Common myeloid progenitor, CD34-positive (primary cell): Measurements from ENCODE around the gene HNRNPR.
A peak's percentile ranks its signal among the peaks of the same experiment; 100 is the strongest.

ENCODE experiments used
- CTCF ChIA-PET: fragments of 350-600 bp; sonication (Branson Sonifier 250); formaldehyde crosslinking; loops from one replicate; lab custom pipeline; 2021; ENCODE audit warnings: antibody characterized with exemption; lab: Charles Lee
- POLR2A ChIA-PET: fragments of 350-600 bp; sonication (Branson Sonifier 250); formaldehyde crosslinking; loops from one replicate; lab custom pipeline; 2021; ENCODE audit warnings: antibody characterized with exemption; lab: Charles Lee
- DNase-seq, 3 donors: peaks; one replicate each; pipeline versions ENCODE4 v3.0.0 to v3.0.0-alpha.2; 2013
- H3K27ac ChIP-seq, 2 experiments: 1 replicate in 1 of 2; 2 replicates in 1 of 2; pipeline ENCODE4 v1.7.0; 2013; ENCODE audit warnings: inconsistent platforms in 2 of 2, low read length in 2 of 2, mild to moderate bottlenecking in 2 of 2, low read depth in 1 of 2, moderate library complexity in 1 of 2; ENCODE audit not compliant: severe bottlenecking in 2 of 2, insufficient read depth in 1 of 2, poor library complexity in 1 of 2
- H3K27me3 ChIP-seq, 5 experiments: replicated peaks in 2 of 5; 1 replicate in 3 of 5; 2 replicates in 2 of 5; pipeline versions ENCODE4 v1.6.1 to v1.7.0; 2013; ENCODE audit warnings: low read length in 4 of 5, mild to moderate bottlenecking in 2 of 5, moderate library complexity in 2 of 5, inconsistent platforms in 1 of 5; ENCODE audit not compliant: insufficient read depth in 5 of 5, control insufficient read depth in 4 of 5
- H3K36me3 ChIP-seq, 4 experiments: 1 replicate in 2 of 4; 2 replicates in 2 of 4; pipeline versions ENCODE4 v1.6.1 to v1.7.0; 2013; ENCODE audit warnings: low read length in 3 of 4, control low read depth in 1 of 4, mild to moderate bottlenecking in 1 of 4; ENCODE audit not compliant: control insufficient read depth in 4 of 4, insufficient read depth in 4 of 4
- H3K4me1 ChIP-seq, 4 experiments: 1 replicate in 3 of 4; 2 replicates in 1 of 4; pipeline versions ENCODE4 v1.6.1 to v1.7.1; 2013; ENCODE audit warnings: low read length in 3 of 4, mild to moderate bottlenecking in 3 of 4, control low read depth in 1 of 4, inconsistent platforms in 1 of 4, moderate library complexity in 1 of 4; ENCODE audit not compliant: control insufficient read depth in 4 of 4, insufficient read depth in 4 of 4; ENCODE audit errors: control extremely low read depth in 1 of 4
- H3K4me3 ChIP-seq, 7 experiments: 1 replicate in 4 of 7; 2 replicates in 3 of 7; pipeline versions ENCODE4 v1.5.1 to v1.7.0; 2013; ENCODE audit warnings: mild to moderate bottlenecking in 7 of 7, low read length in 6 of 7, moderate library complexity in 6 of 7, inconsistent platforms in 2 of 7, low read depth in 2 of 7, control low read depth in 1 of 7; ENCODE audit not compliant: insufficient read depth in 4 of 7, control insufficient read depth in 1 of 7; ENCODE audit errors: extremely low read depth in 1 of 7
- H3K9me3 ChIP-seq, 5 experiments: 1 replicate in 4 of 5; 2 replicates in 1 of 5; pipeline versions ENCODE4 v1.6.1 to v1.7.1; 2013; ENCODE audit warnings: low read length in 4 of 5, mild to moderate bottlenecking in 2 of 5, inconsistent platforms in 1 of 5, low read depth in 1 of 5, moderate library complexity in 1 of 5; ENCODE audit not compliant: control insufficient read depth in 4 of 5, insufficient read depth in 2 of 5; ENCODE audit errors: control extremely low read depth in 1 of 5
- WGBS: methylation state at CpG from one replicate; pipeline ENCODE4 v1.1.5; 2013; ENCODE audit not compliant: insufficient coverage; 5-methylcytosine and 5-hydroxymethylcytosine counted together

HNRNPR gene

GRCh38 chr1:23344987-23345472 lies 946 bp upstream of the HNRNPR start:
- ChIA-PET POLR2A (interaction anchor here (0.7 to 1.8 kb wide), 6 partner anchors 9 to 77 kb away, joined by 3 to 21 read pairs (median 4); partner anchors contain the start of gene ZNF436), CTCF (interaction anchor here (0.6 to 1.7 kb wide), 7 partner anchors 9 to 57 kb away, joined by 3 to 6 read pairs (median 3); no protein-coding TSS in a partner anchor)
- 23% methylated on average over 6 of the region's 8 CpGs for WGBS
- no peaks in the 10 kb centered on the region for H3K9me3 ChIP-seq
- peaks cover 22 to 38% (median 30%) of the 10 kb centered on the region in 4 experiments for H3K4me1 ChIP-seq
- DNase-seq: peak in 1 of 3 donors; percentile 14
- no peaks in the 10 kb centered on the region for H3K27me3 ChIP-seq
- H3K27ac ChIP-seq: peak overlapping the region; percentile 84 to 93
- no peaks in the 10 kb centered on the region for H3K36me3 ChIP-seq
- H3K4me3 ChIP-seq: peak overlapping the region; percentile 43 to 94 (median 82)

DNA sequence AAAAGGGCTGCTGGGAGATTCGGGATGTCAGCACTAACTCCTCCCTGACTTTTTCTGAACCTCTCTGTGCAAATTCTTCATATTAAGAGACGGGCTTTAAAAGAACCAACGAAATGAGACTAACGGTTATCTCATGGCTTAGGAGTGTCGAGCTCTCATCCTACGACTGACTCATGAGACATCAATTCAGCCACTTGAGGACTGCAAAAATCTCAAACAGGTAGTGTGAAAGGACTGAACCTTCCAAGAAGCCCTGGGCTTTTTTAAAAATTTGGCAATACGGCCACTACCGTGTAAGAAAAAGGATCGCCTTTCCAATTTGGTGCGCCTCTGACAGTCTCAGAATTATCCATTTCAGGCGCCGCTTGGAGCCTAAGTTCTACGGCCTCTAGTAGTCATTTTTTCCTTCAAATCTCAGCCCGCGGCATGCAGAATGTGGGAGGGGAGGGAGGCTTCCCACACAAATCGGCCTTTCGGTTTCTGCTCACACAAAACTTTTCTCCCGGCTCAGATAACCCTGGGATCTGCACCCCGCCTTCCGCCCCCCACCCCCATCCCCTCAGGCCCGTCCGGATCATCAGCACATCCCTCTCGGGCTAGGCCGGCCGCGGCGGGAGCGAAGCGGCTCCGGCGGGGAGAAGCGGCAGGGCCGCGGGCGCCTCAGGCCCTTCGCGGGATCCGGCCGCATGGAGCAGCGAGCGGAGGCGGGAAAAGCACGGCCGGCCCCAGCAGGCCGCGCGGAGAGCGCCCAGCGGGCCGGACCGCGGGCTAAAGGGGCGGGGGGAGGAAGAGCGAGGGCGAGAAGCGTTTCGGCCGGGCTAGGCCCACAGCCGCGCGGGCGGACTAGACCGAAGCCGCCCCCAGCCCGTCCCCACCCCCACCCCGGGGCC lies 618 bp downstream of the HNRNPR start:
- POLR2A ChIA-PET: interaction anchor here (1.1 to 1.8 kb wide), 3 partner anchors 8 to 25 kb away, joined by 3 to 21 read pairs (median 4); partner anchors contain the start of gene ZNF436
- no peaks in the 10 kb centered on the region for H3K27me3 ChIP-seq
- WGBS: 0% methylated on average over 36 of the region's 66 CpGs
- H3K36me3 ChIP-seq: peaks cover 0 to 11% (median 0%) of the 10 kb centered on the region in 4 experiments
- H3K4me1 ChIP-seq: peaks cover 25 to 50% (median 33%) of the 10 kb centered on the region in 4 experiments
- no peaks in the 10 kb centered on the region for H3K9me3 ChIP-seq
- peak in 2 of 3 donors; percentile 38 to 54 for DNase-seq
- CTCF ChIA-PET: interaction anchor here (0.9 to 1.1 kb wide), 4 partner anchors 14 to 154 kb away, joined by 3 to 4 read pairs (median 3); partner anchors contain the start of gene ZNF436
- peak overlapping the region; percentile 84 to 93 for H3K27ac ChIP-seq
- H3K4me3 ChIP-seq: peak overlapping the region; percentile 77 to 94 (median 87)

GRCh38 chr1:23341931-23342692 lies 2.0 kb downstream of the HNRNPR start:
- peak overlapping the region; percentile 84 to 93 for H3K27ac ChIP-seq
- ChIA-PET POLR2A (interaction anchor here (1.6 kb wide), 1 partner anchor 28 kb away, joined by 3 read pairs; the partner anchor contains the start of gene ZNF436), CTCF (interaction anchor here (1.3 kb wide), 1 partner anchor 26 kb away, joined by 3 read pairs; no protein-coding TSS in a partner anchor)
- peak overlapping the region in 6 of 7 experiments; percentile 77 to 94 (median 90) for H3K4me3 ChIP-seq
- no peaks in the 10 kb centered on the region for H3K9me3 ChIP-seq
- DNase-seq: peak in 2 of 3 donors; percentile 17 to 39
- H3K4me1 ChIP-seq: peaks cover 25 to 50% (median 33%) of the 10 kb centered on the region in 4 experiments
- H3K36me3 ChIP-seq: peaks cover 7 to 21% (median 10%) of the 10 kb centered on the region in 4 experiments
- no peaks in the 10 kb centered on the region for H3K27me3 ChIP-seq
- no CpG with 5 or more reads among the region's 10 CpGs for WGBS

GRCh38 chr1:23339632-23340031 lies 4.5 kb downstream of the HNRNPR start:
- ChIA-PET POLR2A (no interaction called here), CTCF (interaction anchor here (0.6 to 1.3 kb wide), 4 partner anchors 12 to 73 kb away, joined by 3 to 7 read pairs (median 3); partner anchors contain the start of gene ZNF436)
- 91% methylated on average over 3 of the region's 4 CpGs for WGBS

GRCh38 chr1:23337869-23338268 lies 6.2 kb downstream of the HNRNPR start:
- peaks cover 14 to 48% (median 30%) of the 10 kb centered on the region in 4 experiments for H3K36me3 ChIP-seq
- 100% methylated on average over 1 of the region's 2 CpGs for WGBS
- no peak for DNase-seq
- H3K27me3 ChIP-seq: no peaks in the 10 kb centered on the region
- no peak overlapping the region for H3K4me3 ChIP-seq
- ChIA-PET CTCF (no interaction called here), POLR2A (no interaction called here)
- no peaks in the 10 kb centered on the region for H3K9me3 ChIP-seq
- H3K27ac ChIP-seq: peak overlapping the region in 1 of 2 experiments; percentile 1
- H3K4me1 ChIP-seq: peaks cover 16 to 40% (median 26%) of the 10 kb centered on the region in 4 experiments

More at GRCh38 chr1:23339632-23340031, 4.5 kb downstream of the HNRNPR start:
- peaks cover 19 to 44% (median 29%) of the 10 kb centered on the region in 4 experiments for H3K4me1 ChIP-seq
- DNase-seq: no peak
- H3K4me3 ChIP-seq: no peak overlapping the region
- no peaks in the 10 kb centered on the region for H3K27me3 ChIP-seq
- no peaks in the 10 kb centered on the region for H3K9me3 ChIP-seq
- peak overlapping the region in 1 of 2 experiments; percentile 55 for H3K27ac ChIP-seq
- peaks cover 12 to 36% (median 22%) of the 10 kb centered on the region in 4 experiments for H3K36me3 ChIP-seq

- WGBS: 99% methylated on average over 7 of the region's 8 CpGs
- Histone ChIP-seq H3K27ac (no peak overlapping the region), H3K9me3 (no peaks in the 10 kb centered on the region), H3K36me3 (peaks cover 12 to 79% (median 57%) of the 10 kb centered on the region in 4 experiments), H3K27me3 (no peaks in the 10 kb centered on the region), H3K4me3 (no peak overlapping the region), H3K4me1 (no peaks in the 10 kb centered on the region)
- DNase-seq: no peak
- POLR2A ChIA-PET: no interaction called here
- CTCF ChIA-PET: no interaction called here
Observed at GRCh38 chr1:23331713-23332112, 12.4 kb downstream of the HNRNPR start.
